ENCODE results near the gene PDE7B. TPM values are rescaled to one million over a fixed set of nuclear protein-coding genes. Genes with fewer than 3 reads are reported as not detected.

Gene PDE7B
- total and polyA plus RNA-seq, 2 of the 8 experiments (the other 6 are each of a cell fraction or from before 2014, with no cell fraction given) = not detected

GRCh38 chr6:136149311-136149710 is 297.8 kb downstream of the PDE7B start:
- Histone ChIP-seq H4K91ac (replicated peaks; ENCODE audit: insufficient read length, low read length) (no peak overlapping the region), H3K4me3 (ENCODE audit: extremely low read depth in 1 of 4, insufficient read depth in 2 of 4, low read depth in 3 of 4, low read length in 4 of 4) (no peak overlapping the region), H3K9me3 (ENCODE audit: insufficient read depth in 2 of 2, low read depth in 1 of 2, low read length in 1 of 2) (no peaks in the 10 kb centered on the region), H4K20me1 (replicated peaks in 1 of 2; ENCODE audit: control insufficient read depth in 1 of 2, insufficient read depth in 2 of 2, low read length in 2 of 2) (no peaks in the 10 kb centered on the region), H2BK20ac (ENCODE audit: low read length) (no peak overlapping the region), H3K79me1 (ENCODE audit: low read depth, low read length) (no peaks in the 10 kb centered on the region), H2BK5ac (ENCODE audit: low read depth, low read length) (no peak overlapping the region), H3K23ac (ENCODE audit: insufficient read length) (no peak overlapping the region), H2AFZ (ENCODE audit: low read length) (no peak overlapping the region), H3K14ac (ENCODE audit: insufficient read length) (no peak overlapping the region), H2AK5ac (ENCODE audit: low read depth, low read length) (no peak overlapping the region), H3K4ac (replicated peaks; ENCODE audit: insufficient read length, low read depth, low read length) (no peak overlapping the region), H3K79me2 (ENCODE audit: control insufficient read depth in 1 of 2, insufficient read depth in 2 of 2, low read length in 2 of 2) (no peaks in the 10 kb centered on the region), H3K4me1 (replicated peaks in 1 of 4; ENCODE audit: control insufficient read depth in 3 of 4, insufficient read depth in 4 of 4, low read length in 3 of 4) (no peaks in the 10 kb centered on the region), H2BK12ac (ENCODE audit: low read depth, low read length) (no peak overlapping the region), H3K4me2 (ENCODE audit: insufficient read depth in 1 of 2, low read depth in 2 of 2, low read length in 2 of 2) (no peak overlapping the region), H3K18ac (ENCODE audit: extremely low read depth, low read length) (no peak overlapping the region), H3K23me2 (ENCODE audit: low read depth, low read length) (no peaks in the 10 kb centered on the region), H3K27me3 (replicated peaks in 1 of 4; ENCODE audit: control insufficient read depth in 3 of 4, extremely low read depth in 1 of 4, insufficient read depth in 3 of 4, low read length in 3 of 4) (no peaks in the 10 kb centered on the region), H3K9ac (replicated peaks in 1 of 4; ENCODE audit: extremely low read depth in 1 of 4, low read depth in 3 of 4, low read length in 3 of 4) (no peak overlapping the region), H4K8ac (ENCODE audit: extremely low read depth, insufficient read depth, low read length) (no peak overlapping the region), H4K5ac (ENCODE audit: insufficient read length, low read depth, low read length) (no peak overlapping the region), H3K27ac (ENCODE audit: low read depth, low read length) (no peak overlapping the region), H2BK120ac (replicated peaks; ENCODE audit: low read depth, low read length) (no peak overlapping the region), H3K36me3 (ENCODE audit: control insufficient read depth in 2 of 4, insufficient read depth in 4 of 4, low read length in 3 of 4) (no peaks in the 10 kb centered on the region), H2BK15ac (ENCODE audit: low read length) (no peak overlapping the region), H3K56ac (replicated peaks; ENCODE audit: insufficient read length, low read depth, low read length) (no peak overlapping the region)
- ChIA-PET CTCF (ENCODE audit: partially characterized antibody) (interaction anchor here (0.9 to 1.4 kb wide), 2 partner anchors 20 to 209 kb away, joined by 3 read pairs; no protein-coding TSS in a partner anchor), POLR2A (ENCODE audit: partially characterized antibody) (no interaction called here)
- DNase-seq (ENCODE audit: low read depth in 1 of 2, low spot score in 2 of 2) = no peak
- no peak for FAIRE-seq
- WGBS, 2 experiments (ENCODE audit: extremely low coverage in 1 of 2, insufficient coverage in 1 of 2, insufficient read length in 1 of 2, insufficient replicate concordance in 2 of 2, low coverage in 1 of 2, low lambda C conversion rate in 2 of 2, missing lambda C conversion rate in 1 of 2) = 86% methylated on average over 2 of the region's 2 CpGs; no CpG with 5 or more reads in 1 of the 2 experiments
- TF ChIP-seq JUN (IDR thresholded peaks at IDR 0.05; ENCODE audit: low read depth, low read length) = no peak
- no peak for TF ChIP-seq SUZ12 (IDR thresholded peaks at IDR 0.05; ENCODE audit: low read length)
- TF ChIP-seq PHF8 (conservative IDR thresholded peaks at IDR 0.05; ENCODE audit: low read depth, low read length) = no peak
- TF ChIP-seq POLR2A (IDR thresholded peaks at IDR 0.05; ENCODE audit: control extremely low read depth in 1 of 2, low read depth in 2 of 2, low read length in 2 of 2) = no peak
- TF ChIP-seq SRF (IDR thresholded peaks at IDR 0.05; ENCODE audit: low read depth, low read length) = no peak
- no peak for TF ChIP-seq EZH2 (IDR thresholded peaks at IDR 0.05; ENCODE audit: low read depth, low read length, severe bottlenecking)

All from H1 (cell line).